KMS-11 (cell line): ENCODE data around the gene UBP1.
"Not testable (repeated sequence)": the region's sequence is repeated elsewhere in the genome, so short reads cannot be mapped to it uniquely, and the experiment has no call there.

Source experiments
- H2AFZ ChIP-seq: fragments of 200-600 bp; sonication (generic); 2 replicates; pipeline ENCODE4 v1.6.1; 2016; ENCODE audit warnings: antibody characterized with exemption, mixed run types, low read depth
- H3K27ac ChIP-seq: fragments of 200-600 bp; sonication (generic); 2 replicates; pipeline ENCODE4 v1.6.1; 2016; ENCODE audit warnings: mild to moderate bottlenecking, mixed run types
- H3K27me3 ChIP-seq: fragments of 200-600 bp; sonication (generic); 2 replicates; pipeline ENCODE4 v1.6.1; 2017; ENCODE audit warnings: mild to moderate bottlenecking, low read depth, mixed run types, moderate library complexity; ENCODE audit not compliant: insufficient read depth
- H3K36me3 ChIP-seq: fragments of 200-600 bp; sonication (generic); 2 replicates; pipeline ENCODE4 v1.6.1; 2017; ENCODE audit warnings: mild to moderate bottlenecking, mixed run types; ENCODE audit not compliant: insufficient read depth
- H3K4me1 ChIP-seq: fragments of 200-600 bp; sonication (generic); 2 replicates; pipeline ENCODE4 v1.6.1; 2016; ENCODE audit warnings: mild to moderate bottlenecking, low read depth, mixed run types; ENCODE audit not compliant: poor library complexity, severe bottlenecking
- H3K4me2 ChIP-seq: fragments of 200-600 bp; sonication (generic); 2 replicates; pipeline ENCODE4 v1.7.0; 2016; ENCODE audit warnings: mild to moderate bottlenecking, mixed run types
- H3K4me3 ChIP-seq: fragments of 200-600 bp; sonication (generic); IDR thresholded peaks from 2 replicates; pipeline ENCODE4 v1.6.1; 2017; ENCODE audit warnings: low read depth, low read length, mixed read lengths; ENCODE audit not compliant: insufficient read depth
- H3K79me2 ChIP-seq: fragments of 200-600 bp; sonication (generic); 2 replicates; pipeline ENCODE4 v1.6.1; 2016; ENCODE audit warnings: low read depth, mixed run types; ENCODE audit not compliant: insufficient read depth
- H3K9ac ChIP-seq: fragments of 200-600 bp; sonication (generic); 2 replicates; pipeline ENCODE4 v1.6.1; 2016; ENCODE audit warnings: mild to moderate bottlenecking, mixed run types
- H4K20me1 ChIP-seq: fragments of 200-600 bp; sonication (generic); 2 replicates; pipeline ENCODE4 v1.6.1; 2016; ENCODE audit warnings: mild to moderate bottlenecking, mixed run types; ENCODE audit not compliant: insufficient read depth
- CTCF ChIP-seq: fragments of 200-600 bp; sonication (generic); conservative IDR thresholded peaks from 2 replicates; pipeline ENCODE4 v1.6.1; 2017; ENCODE audit warnings: low read depth, mild to moderate bottlenecking, antibody characterized with exemption, low read length, moderate library complexity, mixed read lengths

Gene UBP1

GRCh38 chr3:33358172-33358781 is 81.9 kb downstream of the UBP1 start:
- no peak for TF ChIP-seq CTCF
- Histone ChIP-seq H3K4me2 (no peak overlapping the region), H2AFZ (no peak overlapping the region), H3K4me3 (no peak overlapping the region), H3K27me3 (no peaks in the 10 kb centered on the region), H3K36me3 (no peaks in the 10 kb centered on the region), H4K20me1 (no peaks in the 10 kb centered on the region), H3K9ac (no peak overlapping the region), H3K27ac (no peak overlapping the region), H3K4me1 (no peaks in the 10 kb centered on the region), H3K79me2 (no peaks in the 10 kb centered on the region)

- Histone ChIP-seq H3K4me1 (no peaks in the 10 kb centered on the region), H3K4me3 (no peak overlapping the region), H3K4me2 (no peak overlapping the region), H3K9ac (no peak overlapping the region), H3K79me2 (no peaks in the 10 kb centered on the region), H2AFZ (no peak overlapping the region), H3K36me3 (no peaks in the 10 kb centered on the region), H3K27ac (no peak overlapping the region), H3K27me3 (no peaks in the 10 kb centered on the region), H4K20me1 (no peaks in the 10 kb centered on the region)
- TF ChIP-seq CTCF = no peak
These were observed 84.6 kb downstream of the UBP1 start for GRCh38 chr3:33355611-33356010.

- Histone ChIP-seq H3K9ac (no peak overlapping the region), H3K4me1 (no peaks in the 10 kb centered on the region), H3K36me3 (no peaks in the 10 kb centered on the region), H2AFZ (no peak overlapping the region), H3K27me3 (no peaks in the 10 kb centered on the region), H3K4me2 (no peak overlapping the region), H3K27ac (no peak overlapping the region), H3K4me3 (no peak overlapping the region), H4K20me1 (no peaks in the 10 kb centered on the region), H3K79me2 (no peaks in the 10 kb centered on the region)
- no peak for TF ChIP-seq CTCF
These were observed 100.4 kb downstream of the UBP1 start for GRCh38 chr3:33339758-33340157.

- H3K9ac ChIP-seq, H3K79me2 ChIP-seq, H3K27ac ChIP-seq, H4K20me1 ChIP-seq, H3K4me1 ChIP-seq, H3K4me3 ChIP-seq, H3K4me2 ChIP-seq, H2AFZ ChIP-seq, H3K27me3 ChIP-seq, H3K36me3 ChIP-seq: not testable (repeated sequence)
These were observed 101.2 kb downstream of the UBP1 start for GRCh38 chr3:33338936-33339465.
